Measurements from ENCODE around the gene MYH9. TPM values are rescaled to one million over a fixed set of nuclear protein-coding genes. Genes with fewer than 3 reads are reported as not detected.
A peak's percentile ranks its signal among the peaks of the same experiment; 100 is the strongest.

Gene MYH9
- total and polyA plus RNA-seq, 4 experiments from 2014 or later: 17.3 to 734 (median 597) TPM

- peak overlapping the region; percentile 69 to 92 (median 82) for H3K4me3 Mint-ChIP-seq
- peak overlapping the region; percentile 92 to 99 (median 96) for H3K27ac Mint-ChIP-seq
- peaks cover 49 to 70% of the 10 kb centered on the region in 2 donors for H3K36me3 Mint-ChIP-seq
- no peaks in the 10 kb centered on the region for H3K27me3 Mint-ChIP-seq
- no peaks in the 10 kb centered on the region for H3K27me3 ChIP-seq (ENCODE audit: insufficient read depth, low read length)
- intact Hi-C loops (cut with micrococcal nuclease): no loop called here
- peaks cover 43 to 95% (median 70%) of the 10 kb centered on the region in 4 donors for H3K4me1 Mint-ChIP-seq
- H3K4me1 ChIP-seq (ENCODE audit: insufficient read depth, low read length): peaks cover 78% of the 10 kb centered on the region
- H3K27ac ChIP-seq (ENCODE audit: low read depth, low read length): peak overlapping the region; percentile 39
- peaks cover 6% of the 10 kb centered on the region for H3K36me3 ChIP-seq (ENCODE audit: insufficient read depth, low read length)
- CTCF ChIA-PET (ENCODE audit: partially characterized antibody): interaction anchor here (1.4 to 6.7 kb wide), 3 partner anchors 13 to 80 kb away, joined by 3 to 54 read pairs (median 34); no protein-coding TSS in a partner anchor
- DNase-seq: no peak
- H3K4me3 ChIP-seq (ENCODE audit: low read length in 2 of 2): peak overlapping the region in 1 of 2 donors; percentile 6
- peaks cover 0 to 1% (median 0%) of the 10 kb centered on the region in 8 donors for H3K9me3 Mint-ChIP-seq
- H3K9me3 ChIP-seq (ENCODE audit: control insufficient read depth in 1 of 2, low read length in 2 of 2): no peaks in the 10 kb centered on the region
- POLR2A ChIA-PET (ENCODE audit: partially characterized antibody): interaction anchor here (1.3 to 36.2 kb wide), 2 partner anchors 31 to 71 kb away, joined by 3 to 2535 read pairs; no protein-coding TSS in a partner anchor
Measured at GRCh38 chr22:36381513-36382128, 6.1 kb downstream of the MYH9 start.

- peaks cover 54 to 97% (median 77%) of the 10 kb centered on the region in 4 donors for H3K4me1 Mint-ChIP-seq
- peak; percentile 58 to 80 (median 67) for DNase-seq
- CTCF ChIA-PET (ENCODE audit: partially characterized antibody): interaction anchor here (1.2 to 6.7 kb wide), 10 partner anchors 9 to 107 kb away, joined by 3 to 54 read pairs (median 6); no protein-coding TSS in a partner anchor
- H3K36me3 Mint-ChIP-seq: peaks cover 38 to 64% of the 10 kb centered on the region in 2 donors
- Histone ChIP-seq H3K36me3 (ENCODE audit: insufficient read depth, low read length) (peaks cover 6% of the 10 kb centered on the region), H3K4me1 (ENCODE audit: insufficient read depth, low read length) (peaks cover 96% of the 10 kb centered on the region), H3K27ac (ENCODE audit: low read depth, low read length) (peak overlapping the region; percentile 70), H3K4me3 (ENCODE audit: low read length in 2 of 2) (peak overlapping the region; percentile 45 to 55), H3K9me3 (ENCODE audit: control insufficient read depth in 1 of 2, low read length in 2 of 2) (no peaks in the 10 kb centered on the region), H3K27me3 (ENCODE audit: insufficient read depth, low read length) (no peaks in the 10 kb centered on the region)
- peak overlapping the region; percentile 75 to 92 (median 84) for H3K4me3 Mint-ChIP-seq
- peak overlapping the region; percentile 92 to 99 (median 98) for H3K27ac Mint-ChIP-seq
- H3K27me3 Mint-ChIP-seq: no peaks in the 10 kb centered on the region
- POLR2A ChIA-PET (ENCODE audit: partially characterized antibody): interaction anchor here (0.6 to 59.9 kb wide), 15 partner anchors 8 to 141 kb away, joined by 3 to 2535 read pairs (median 5); partner anchors contain the start of genes APOL2, MYH9 and TXN2
- peaks cover 0 to 1% (median 0%) of the 10 kb centered on the region in 8 donors for H3K9me3 Mint-ChIP-seq
- intact Hi-C loops (cut with micrococcal nuclease): no loop called here
Measured at GRCh38 chr22:36379593-36380361, 8.0 kb downstream of the MYH9 start.

GRCh38 chr22:36378869-36379217, 8.9 kb downstream of the MYH9 start:
- H3K36me3 Mint-ChIP-seq: peaks cover 37 to 60% of the 10 kb centered on the region in 2 donors
- DNase-seq: no peak
- H3K4me1 ChIP-seq (ENCODE audit: insufficient read depth, low read length): peaks cover 97% of the 10 kb centered on the region
- CTCF ChIA-PET (ENCODE audit: partially characterized antibody): interaction anchor here (0.7 to 6.7 kb wide), 11 partner anchors 8 to 108 kb away, joined by 3 to 54 read pairs (median 5); no protein-coding TSS in a partner anchor
- H3K27ac ChIP-seq (ENCODE audit: low read depth, low read length): peak overlapping the region; percentile 70
- H3K36me3 ChIP-seq (ENCODE audit: insufficient read depth, low read length): peaks cover 6% of the 10 kb centered on the region
- peaks cover 58 to 98% (median 78%) of the 10 kb centered on the region in 4 donors for H3K4me1 Mint-ChIP-seq
- H3K27me3 Mint-ChIP-seq: no peaks in the 10 kb centered on the region
- intact Hi-C loops (cut with micrococcal nuclease): no loop called here
- no peaks in the 10 kb centered on the region for H3K27me3 ChIP-seq (ENCODE audit: insufficient read depth, low read length)
- POLR2A ChIA-PET (ENCODE audit: partially characterized antibody): interaction anchor here (0.7 to 59.9 kb wide), 10 partner anchors 7 to 103 kb away, joined by 3 to 2535 read pairs (median 17); partner anchors contain the start of genes MYH9 and TXN2
- H3K4me3 ChIP-seq (ENCODE audit: low read length in 2 of 2): no peak overlapping the region
- H3K4me3 Mint-ChIP-seq: peak overlapping the region; percentile 75 to 93 (median 86)
- peak overlapping the region; percentile 92 to 99 (median 98) for H3K27ac Mint-ChIP-seq
- no peaks in the 10 kb centered on the region for H3K9me3 ChIP-seq (ENCODE audit: control insufficient read depth in 1 of 2, low read length in 2 of 2)
- H3K9me3 Mint-ChIP-seq: peaks cover 0 to under 1% (median 0%) of the 10 kb centered on the region in 8 donors

GRCh38 chr22:36378080-36378868, 9.5 kb downstream of the MYH9 start:
- H3K9me3 ChIP-seq (ENCODE audit: control insufficient read depth in 1 of 2, low read length in 2 of 2): no peaks in the 10 kb centered on the region
- Mint-ChIP-seq H3K9me3 (no peaks in the 10 kb centered on the region), H3K4me1 (peaks cover 62 to 98% (median 80%) of the 10 kb centered on the region in 4 donors), H3K4me3 (peak overlapping the region; percentile 75 to 93 (median 86)), H3K36me3 (peaks cover 39 to 60% of the 10 kb centered on the region in 2 donors), H3K27me3 (no peaks in the 10 kb centered on the region), H3K27ac (peak overlapping the region; percentile 92 to 99 (median 98))
- intact Hi-C loops (cut with micrococcal nuclease): no loop called here
- H3K27me3 ChIP-seq (ENCODE audit: insufficient read depth, low read length): no peaks in the 10 kb centered on the region
- ChIA-PET POLR2A (ENCODE audit: partially characterized antibody) (interaction anchor here (0.7 to 59.9 kb wide), 12 partner anchors 6 to 108 kb away, joined by 3 to 2535 read pairs (median 13); partner anchors contain the start of genes MYH9 and TXN2), CTCF (ENCODE audit: partially characterized antibody) (interaction anchor here (0.6 to 6.7 kb wide), 19 partner anchors 8 to 611 kb away, joined by 3 to 54 read pairs (median 6); partner anchors contain the start of gene MYH9)
- peak overlapping the region; percentile 70 for H3K27ac ChIP-seq (ENCODE audit: low read depth, low read length)
- H3K36me3 ChIP-seq (ENCODE audit: insufficient read depth, low read length): peaks cover 6% of the 10 kb centered on the region
- peaks cover 97% of the 10 kb centered on the region for H3K4me1 ChIP-seq (ENCODE audit: insufficient read depth, low read length)
- no peak overlapping the region for H3K4me3 ChIP-seq (ENCODE audit: low read length in 2 of 2)
- DNase-seq: no peak

GRCh38 chr22:36377022-36377631, 10.6 kb downstream of the MYH9 start:
- H3K4me1 ChIP-seq (ENCODE audit: insufficient read depth, low read length): peaks cover 99% of the 10 kb centered on the region
- H3K27ac ChIP-seq (ENCODE audit: low read depth, low read length): peak overlapping the region; percentile 70
- peaks cover 0 to 2% (median 0%) of the 10 kb centered on the region in 8 donors for H3K9me3 Mint-ChIP-seq
- H3K27ac Mint-ChIP-seq: peak overlapping the region; percentile 92 to 99 (median 98)
- H3K27me3 ChIP-seq (ENCODE audit: insufficient read depth, low read length): no peaks in the 10 kb centered on the region
- intact Hi-C loops (cut with micrococcal nuclease): loop anchor here (1.0 to 2.0 kb wide), 4 partner anchors 8 to 44 kb away; no protein-coding TSS in a partner anchor
- peak; percentile 78 to 86 (median 82) for DNase-seq
- no peaks in the 10 kb centered on the region for H3K27me3 Mint-ChIP-seq
- H3K4me3 Mint-ChIP-seq: peak overlapping the region; percentile 75 to 93 (median 86)
- H3K9me3 ChIP-seq (ENCODE audit: control insufficient read depth in 1 of 2, low read length in 2 of 2): no peaks in the 10 kb centered on the region
- ChIA-PET POLR2A (ENCODE audit: partially characterized antibody) (interaction anchor here (0.8 to 59.9 kb wide), 15 partner anchors 5 to 112 kb away, joined by 3 to 2535 read pairs (median 5); partner anchors contain the start of genes MYH9 and TXN2), CTCF (ENCODE audit: partially characterized antibody) (interaction anchor here (0.6 to 6.7 kb wide), 22 partner anchors 9 to 612 kb away, joined by 3 to 54 read pairs (median 4); partner anchors contain the start of gene MYH9)
- peaks cover 43 to 63% of the 10 kb centered on the region in 2 donors for H3K36me3 Mint-ChIP-seq
- H3K36me3 ChIP-seq (ENCODE audit: insufficient read depth, low read length): peaks cover 6% of the 10 kb centered on the region
- peaks cover 65 to 98% (median 83%) of the 10 kb centered on the region in 4 donors for H3K4me1 Mint-ChIP-seq
- H3K4me3 ChIP-seq (ENCODE audit: low read length in 2 of 2): peak overlapping the region; percentile 13

- no peaks in the 10 kb centered on the region for H3K9me3 ChIP-seq (ENCODE audit: control insufficient read depth in 1 of 2, low read length in 2 of 2)
- Mint-ChIP-seq H3K36me3 (peaks cover 39 to 62% of the 10 kb centered on the region in 2 donors), H3K9me3 (peaks cover 0 to 2% (median 0%) of the 10 kb centered on the region in 8 donors), H3K27me3 (no peaks in the 10 kb centered on the region), H3K4me3 (peak overlapping the region in 7 of 8 donors; percentile 77 to 93 (median 86)), H3K4me1 (peaks cover 64 to 98% (median 83%) of the 10 kb centered on the region in 4 donors), H3K27ac (peak overlapping the region; percentile 92 to 99 (median 98))
- peak overlapping the region; percentile 13 to 32 for H3K4me3 ChIP-seq (ENCODE audit: low read length in 2 of 2)
- CTCF ChIA-PET (ENCODE audit: partially characterized antibody): interaction anchor here (0.9 to 6.7 kb wide), 11 partner anchors 9 to 94 kb away, joined by 3 to 54 read pairs (median 10); no protein-coding TSS in a partner anchor
- POLR2A ChIA-PET (ENCODE audit: partially characterized antibody): interaction anchor here (0.6 to 59.9 kb wide), 9 partner anchors 4 to 733 kb away, joined by 3 to 2535 read pairs (median 21); partner anchors contain the start of gene MYH9
- peaks cover 6% of the 10 kb centered on the region for H3K36me3 ChIP-seq (ENCODE audit: insufficient read depth, low read length)
- peaks cover 99% of the 10 kb centered on the region for H3K4me1 ChIP-seq (ENCODE audit: insufficient read depth, low read length)
- no peak for DNase-seq
- H3K27me3 ChIP-seq (ENCODE audit: insufficient read depth, low read length): no peaks in the 10 kb centered on the region
- peak overlapping the region; percentile 70 for H3K27ac ChIP-seq (ENCODE audit: low read depth, low read length)
- intact Hi-C loops (cut with micrococcal nuclease): loop anchor here (2.0 kb wide), 2 partner anchors 19 to 43 kb away; no protein-coding TSS in a partner anchor
Measured at GRCh38 chr22:36376265-36376664, 11.5 kb downstream of the MYH9 start.
